HUES6 (cell line): ENCODE data around the gene NRP1.

Source experiments
- H3K27ac ChIP-seq: 2 replicates; pipeline ENCODE4 v1.7.0; 2013; ENCODE audit warnings: low read depth, mild to moderate bottlenecking, low read length, inconsistent platforms
- H3K27me3 ChIP-seq: 2 replicates; pipeline ENCODE4 v1.6.1; 2013; ENCODE audit warnings: low read length; ENCODE audit not compliant: control insufficient read depth, insufficient read depth
- H3K36me3 ChIP-seq: 2 replicates; pipeline ENCODE4 v1.6.1; 2013; ENCODE audit warnings: low read length; ENCODE audit not compliant: control insufficient read depth, insufficient read depth
- H3K4me1 ChIP-seq: 2 replicates; pipeline ENCODE4 v1.6.1; 2013; ENCODE audit warnings: low read length; ENCODE audit not compliant: control insufficient read depth, insufficient read depth
- H3K4me3 ChIP-seq: 2 replicates; pipeline ENCODE4 v1.5.1; 2013; ENCODE audit warnings: low read depth, low read length
- H3K9ac ChIP-seq: one replicate; pipeline ENCODE4 v1.6.1; 2013; ENCODE audit warnings: mild to moderate bottlenecking, low read length
- H3K9me3 ChIP-seq: 2 replicates; pipeline ENCODE4 v1.6.1; 2013; ENCODE audit warnings: low read depth, low read length; ENCODE audit not compliant: control insufficient read depth, insufficient read depth

NRP1 gene

DNA sequence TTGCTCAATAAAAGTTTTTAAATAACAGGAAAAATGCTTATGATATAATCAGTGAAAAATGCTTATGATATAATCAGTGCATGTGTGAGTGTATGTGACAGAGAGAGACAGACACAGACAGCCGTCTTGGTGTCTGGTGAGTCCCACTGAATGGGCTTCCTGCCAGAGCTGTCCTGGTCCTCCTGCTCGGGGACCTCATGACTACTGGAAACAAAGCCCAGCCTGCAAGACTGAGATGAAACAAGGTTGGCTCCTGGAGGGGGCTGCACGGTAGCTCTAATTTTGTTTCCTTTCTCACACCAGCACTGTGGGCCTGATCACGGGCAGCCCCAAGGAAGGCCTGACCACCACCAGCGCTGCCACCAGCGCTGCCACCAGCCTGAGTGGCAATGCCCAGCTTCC, 57.3 kb downstream of the NRP1 start:
- no peak overlapping the region for H3K27ac ChIP-seq
- H3K36me3 ChIP-seq: no peaks in the 10 kb centered on the region
- H3K4me1 ChIP-seq: peaks cover 11% of the 10 kb centered on the region; the same call in 1 of the 2 replicates
- H3K9ac ChIP-seq: no peak overlapping the region
- no peak overlapping the region for H3K4me3 ChIP-seq
- no peaks in the 10 kb centered on the region for H3K27me3 ChIP-seq
- no peaks in the 10 kb centered on the region for H3K9me3 ChIP-seq

DNA sequence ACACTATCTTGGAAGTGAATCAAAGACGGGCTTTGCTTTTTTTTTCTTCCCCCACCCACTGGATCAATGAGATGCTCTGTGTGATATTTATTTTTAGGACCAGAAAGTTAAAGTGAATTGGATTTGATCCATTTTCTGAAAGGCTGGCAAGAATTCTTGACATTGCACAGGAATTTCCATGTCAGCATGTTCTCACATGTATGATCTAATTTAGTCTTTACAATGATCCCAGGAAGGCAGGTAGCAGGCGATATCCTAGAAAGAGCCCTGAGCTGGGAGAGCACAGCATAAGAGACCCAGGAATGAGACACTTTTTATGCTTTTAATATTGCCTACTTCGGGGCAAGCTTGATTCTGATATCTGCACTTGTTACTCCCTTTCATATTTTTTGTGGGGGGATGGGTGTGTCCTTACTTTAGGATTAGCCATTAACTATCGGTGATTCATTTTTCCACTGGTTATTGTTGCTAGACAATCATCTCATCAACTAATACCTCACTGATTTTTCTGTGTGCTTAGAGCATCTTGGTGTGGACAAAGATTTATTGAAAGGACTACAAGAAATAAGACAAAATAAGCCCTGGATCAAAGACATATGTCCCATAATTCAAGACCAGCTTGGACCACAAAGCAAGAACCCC, 58.1 kb downstream of the NRP1 start:
- Histone ChIP-seq H3K27ac (no peak overlapping the region), H3K4me1 (peaks cover 13% of the 10 kb centered on the region; the same call in 1 of the 2 replicates), H3K9ac (no peak overlapping the region), H3K9me3 (no peaks in the 10 kb centered on the region), H3K4me3 (no peak overlapping the region), H3K27me3 (no peaks in the 10 kb centered on the region), H3K36me3 (no peaks in the 10 kb centered on the region)

DNA sequence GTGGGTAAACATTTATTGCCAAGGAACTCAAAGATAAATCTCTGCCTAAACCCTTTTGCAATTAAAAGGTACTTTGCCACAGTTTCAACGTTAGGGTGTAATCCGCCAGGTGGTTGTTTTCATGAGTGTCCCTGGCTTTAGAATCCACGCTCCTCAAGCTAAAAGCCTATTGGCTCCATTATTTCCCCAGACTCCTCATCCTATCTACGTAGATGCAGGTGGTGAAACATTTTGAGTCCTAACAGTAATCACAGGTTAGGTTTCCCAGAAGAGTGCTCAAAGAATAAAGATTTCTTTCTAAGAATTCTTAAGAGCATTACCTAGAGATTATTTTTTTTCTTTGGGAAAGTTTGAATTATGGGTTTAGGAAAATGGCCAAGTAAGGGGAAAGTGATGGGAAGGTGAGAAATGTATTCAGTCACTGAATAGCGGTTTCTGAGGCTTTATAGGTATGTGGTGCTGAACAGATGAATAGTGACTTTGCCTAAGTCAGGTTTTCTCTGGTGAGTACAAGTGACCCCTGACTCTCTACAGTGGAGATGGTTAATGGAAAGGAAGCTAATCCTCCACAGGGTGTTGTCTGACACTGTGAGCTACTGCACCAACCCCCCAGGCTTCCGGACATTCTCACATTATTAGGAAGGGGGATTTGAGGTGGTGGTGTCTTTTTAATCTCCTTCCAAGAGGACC, 60.2 kb downstream of the NRP1 start:
- Histone ChIP-seq H3K27me3 (no peaks in the 10 kb centered on the region), H3K4me3 (no peak overlapping the region), H3K36me3 (no peaks in the 10 kb centered on the region), H3K4me1 (peaks cover 13% of the 10 kb centered on the region; the same call in 1 of the 2 replicates), H3K27ac (no peak overlapping the region), H3K9ac (no peak overlapping the region), H3K9me3 (no peaks in the 10 kb centered on the region)

DNA sequence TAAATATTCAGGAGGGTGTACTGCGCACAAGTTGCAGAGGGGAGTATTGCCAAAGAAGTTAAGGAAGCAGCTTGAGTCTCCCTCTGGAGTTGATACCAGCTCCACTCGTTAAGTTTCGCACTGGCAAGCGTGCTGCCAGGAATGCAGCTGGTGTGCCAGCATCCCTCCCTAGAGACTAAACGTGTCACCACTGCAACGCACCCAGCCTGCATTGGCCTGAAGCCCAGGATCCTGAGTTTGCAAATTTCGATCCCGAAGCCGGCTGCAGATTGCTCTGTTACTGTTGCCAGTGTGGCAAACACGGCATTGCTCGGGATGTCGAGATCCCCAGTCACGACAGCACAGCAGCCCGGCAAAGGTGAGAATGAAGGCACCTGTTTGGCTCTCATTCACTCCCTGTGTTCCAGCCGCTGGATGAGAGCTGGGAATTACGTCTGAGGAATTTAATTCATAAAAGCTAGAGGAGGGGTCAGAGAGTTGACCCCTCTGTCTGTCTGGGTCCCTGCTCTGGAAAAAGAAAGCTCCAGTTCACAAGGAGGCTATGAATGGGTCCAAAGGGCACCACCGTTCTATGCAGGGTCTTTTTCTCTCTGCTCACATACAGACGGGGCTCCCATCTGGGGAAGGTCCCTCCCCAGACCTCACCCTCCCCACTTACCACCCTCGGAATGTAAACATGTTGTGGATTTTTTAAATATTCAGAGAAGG, 61.0 kb downstream of the NRP1 start:
- Histone ChIP-seq H3K4me3 (no peak overlapping the region), H3K27ac (no peak overlapping the region), H3K9me3 (no peaks in the 10 kb centered on the region), H3K36me3 (no peaks in the 10 kb centered on the region), H3K4me1 (peaks cover 13% of the 10 kb centered on the region; the same call in 1 of the 2 replicates), H3K9ac (no peak overlapping the region), H3K27me3 (no peaks in the 10 kb centered on the region)

DNA sequence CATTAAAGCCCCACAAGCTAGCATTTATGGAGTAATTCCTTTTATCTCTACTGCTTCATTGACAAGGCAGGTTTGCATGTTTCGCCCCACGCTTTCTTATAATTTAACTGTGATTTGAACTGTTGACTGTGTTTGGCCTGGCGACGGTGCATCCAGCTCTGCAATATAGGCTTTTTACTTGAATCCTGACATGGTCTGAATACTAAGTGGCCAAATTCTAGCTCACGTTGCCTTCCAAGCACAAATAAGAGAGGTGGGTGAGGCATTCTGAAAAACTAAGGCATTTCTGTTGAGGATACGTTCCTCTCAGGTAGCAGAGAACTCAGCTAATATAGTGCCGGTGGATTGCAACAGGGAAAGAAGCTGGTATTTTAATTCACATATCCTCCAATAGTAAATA, 61.8 kb downstream of the NRP1 start:
- Histone ChIP-seq H3K27me3 (no peaks in the 10 kb centered on the region), H3K9ac (no peak overlapping the region), H3K4me3 (no peak overlapping the region), H3K9me3 (no peaks in the 10 kb centered on the region), H3K4me1 (peaks cover 13% of the 10 kb centered on the region; the same call in 1 of the 2 replicates), H3K27ac (no peak overlapping the region), H3K36me3 (no peaks in the 10 kb centered on the region)

DNA sequence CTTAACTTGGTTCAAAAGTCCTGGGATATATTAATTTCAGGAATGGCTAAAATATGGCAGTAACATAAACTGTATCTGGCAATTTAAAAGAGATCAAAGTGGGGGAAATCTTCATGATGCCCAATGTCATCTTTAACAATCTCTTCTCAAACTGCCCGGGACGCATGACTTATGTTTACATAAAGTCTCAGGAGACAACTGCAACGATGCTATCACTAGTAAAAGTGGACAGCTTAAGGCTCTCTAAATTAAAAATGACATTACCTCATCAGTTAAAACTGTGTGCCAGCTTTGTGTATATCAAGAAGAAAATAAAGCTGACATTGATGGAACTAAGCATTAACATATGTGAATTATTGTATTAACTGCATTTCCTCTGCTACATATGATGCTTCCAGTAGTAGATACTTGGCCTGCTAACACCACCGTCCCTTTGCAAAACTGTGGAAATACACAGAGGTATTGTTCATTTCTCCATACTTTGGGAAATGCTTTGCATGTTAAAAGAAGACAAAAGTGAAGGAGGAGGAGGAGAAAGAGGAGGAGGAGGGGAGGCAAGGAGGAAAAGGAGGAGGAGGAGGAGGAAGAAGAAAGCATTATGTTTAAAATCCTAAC, 62.4 kb downstream of the NRP1 start:
- Histone ChIP-seq H3K27ac (no peak overlapping the region), H3K9ac (no peak overlapping the region)

DNA sequence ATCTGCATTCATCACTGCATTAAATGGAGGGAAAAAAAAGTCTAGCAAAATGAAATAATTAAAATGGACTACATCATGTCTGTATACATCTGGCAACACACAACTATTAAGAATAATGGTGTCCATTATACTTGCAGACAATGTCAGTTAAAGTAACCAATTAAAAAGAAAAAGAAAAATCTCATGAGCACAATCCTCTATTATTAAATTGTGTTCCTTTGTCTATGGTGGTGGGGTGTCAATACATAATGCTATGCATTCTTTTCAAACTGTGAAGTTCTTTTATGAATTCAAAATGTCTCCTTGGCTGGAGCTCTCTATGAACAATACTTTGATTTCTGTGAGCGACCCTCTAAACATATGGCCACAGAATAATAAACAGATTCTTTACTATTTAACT, 63.5 kb downstream of the NRP1 start:
- Histone ChIP-seq H3K36me3 (no peaks in the 10 kb centered on the region), H3K4me1 (peaks cover 13% of the 10 kb centered on the region; the same call in 1 of the 2 replicates), H3K9me3 (no peaks in the 10 kb centered on the region), H3K4me3 (no peak overlapping the region), H3K27me3 (no peaks in the 10 kb centered on the region), H3K9ac (no peak overlapping the region), H3K27ac (no peak overlapping the region)

More for the DNA sequence above, 62.4 kb downstream of the NRP1 start:
- no peaks in the 10 kb centered on the region for H3K9me3 ChIP-seq
- H3K36me3 ChIP-seq: no peaks in the 10 kb centered on the region
- H3K4me3 ChIP-seq: no peak overlapping the region
- no peaks in the 10 kb centered on the region for H3K27me3 ChIP-seq
- peaks cover 13% of the 10 kb centered on the region; the same call in 1 of the 2 replicates for H3K4me1 ChIP-seq

DNA sequence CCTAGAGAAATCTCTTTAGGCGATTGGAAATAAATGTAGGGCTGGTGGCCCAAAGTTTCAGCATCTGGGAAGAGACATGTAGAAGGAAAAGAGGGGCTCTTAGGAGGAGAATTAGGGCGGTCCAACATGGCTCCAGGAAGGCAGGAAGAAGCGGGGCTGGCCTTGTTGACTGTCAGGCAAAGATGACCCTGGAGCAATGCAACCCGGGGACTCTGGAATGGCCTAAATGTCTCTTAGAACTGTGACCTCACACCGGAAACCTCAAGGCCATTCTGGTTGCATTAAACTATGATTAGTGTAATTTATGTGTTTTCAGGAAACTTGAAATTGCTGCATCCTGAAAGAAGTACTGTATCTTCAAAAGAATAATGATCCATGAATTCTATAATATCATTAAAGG, 66.8 kb downstream of the NRP1 start:
- Histone ChIP-seq H3K4me1 (peaks cover 8% of the 10 kb centered on the region; the same call in 1 of the 2 replicates), H3K27me3 (no peaks in the 10 kb centered on the region), H3K27ac (no peak overlapping the region), H3K9ac (no peak overlapping the region), H3K36me3 (no peaks in the 10 kb centered on the region), H3K4me3 (no peak overlapping the region), H3K9me3 (no peaks in the 10 kb centered on the region)

DNA sequence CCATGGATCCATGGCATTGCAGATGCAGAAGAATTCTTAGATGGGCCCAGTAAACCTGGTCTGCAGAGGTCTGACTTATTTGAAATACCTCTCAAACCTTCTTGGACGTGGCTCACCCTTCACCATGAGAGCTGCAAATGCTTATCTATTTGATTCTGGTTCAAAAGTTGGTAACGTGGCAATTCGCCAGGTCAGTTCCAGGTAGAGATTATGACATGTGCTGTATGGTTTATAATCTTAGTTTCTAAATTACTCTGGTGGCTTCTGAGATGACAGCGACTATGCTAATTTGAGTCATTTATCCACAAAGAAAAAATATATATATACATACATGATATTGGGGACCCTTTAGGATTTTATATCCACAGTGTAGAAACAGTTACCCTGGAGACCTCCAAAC, 68.8 kb downstream of the NRP1 start:
- H3K4me3 ChIP-seq: no peak overlapping the region
- H3K9ac ChIP-seq: no peak overlapping the region
- H3K36me3 ChIP-seq: no peaks in the 10 kb centered on the region
- no peaks in the 10 kb centered on the region for H3K9me3 ChIP-seq
- H3K4me1 ChIP-seq: no peaks in the 10 kb centered on the region
- H3K27me3 ChIP-seq: no peaks in the 10 kb centered on the region
- no peak overlapping the region for H3K27ac ChIP-seq

DNA sequence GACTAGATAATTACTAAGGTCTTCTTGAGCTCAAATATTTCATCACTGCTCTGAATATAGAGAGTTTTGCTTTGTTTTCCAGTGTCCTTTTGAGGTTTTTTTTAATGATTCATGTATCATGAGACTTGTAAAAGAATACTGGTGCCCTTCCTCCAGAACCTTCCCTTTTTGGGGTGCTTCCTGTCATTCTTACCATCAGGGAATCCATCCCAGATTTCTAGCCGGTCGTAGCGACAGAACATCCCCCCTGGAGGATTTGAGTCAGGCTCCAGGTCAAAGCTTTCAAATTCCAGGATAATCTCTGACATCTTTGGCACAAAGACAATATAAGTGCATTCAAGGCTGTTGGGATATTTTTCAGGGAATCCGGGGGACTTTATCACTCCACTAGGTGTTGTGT, 71.0 kb downstream of the NRP1 start:
- no peak overlapping the region for H3K4me3 ChIP-seq
- H3K27me3 ChIP-seq: no peaks in the 10 kb centered on the region
- no peaks in the 10 kb centered on the region for H3K36me3 ChIP-seq
- no peaks in the 10 kb centered on the region for H3K9me3 ChIP-seq
- H3K9ac ChIP-seq: no peak overlapping the region
- H3K4me1 ChIP-seq: peaks cover 9% of the 10 kb centered on the region
- no peak overlapping the region for H3K27ac ChIP-seq

DNA sequence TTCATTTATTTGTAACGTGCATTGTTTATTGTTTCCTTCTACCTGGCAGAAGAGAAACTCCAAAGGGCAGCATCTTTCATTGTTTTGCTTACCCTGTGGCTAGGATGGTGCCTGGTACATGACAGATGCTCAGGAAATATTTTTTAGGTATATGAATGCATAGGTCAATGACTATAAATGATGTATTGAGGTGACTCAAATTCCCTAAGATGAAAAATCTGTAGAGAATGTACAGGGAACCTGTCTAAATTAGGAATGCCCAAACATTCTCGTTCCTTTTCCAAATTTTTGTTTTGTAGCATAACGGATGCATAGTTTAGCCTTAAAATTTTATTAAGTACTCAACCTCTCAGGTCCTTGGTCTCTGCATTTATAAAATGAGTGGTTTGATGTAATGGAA, 71.6 kb downstream of the NRP1 start:
- Histone ChIP-seq H3K36me3 (no peaks in the 10 kb centered on the region), H3K27me3 (no peaks in the 10 kb centered on the region)

More for the DNA sequence above, 71.6 kb downstream of the NRP1 start:
- H3K9ac ChIP-seq: no peak overlapping the region
- no peak overlapping the region for H3K4me3 ChIP-seq
- no peaks in the 10 kb centered on the region for H3K9me3 ChIP-seq
- H3K27ac ChIP-seq: no peak overlapping the region
- peaks cover 13% of the 10 kb centered on the region for H3K4me1 ChIP-seq
